Measurements from ENCODE around the gene C5orf58. TPM values are rescaled to one million over a fixed set of nuclear protein-coding genes. Genes with fewer than 3 reads are reported as not detected.

C5orf58 gene
- total RNA-seq, 1 donor from 2014 or later, result not detected

GRCh38 chr5:170206958-170207357, 25.8 kb upstream of the C5orf58 start:
- intact Hi-C loops (cut with micrococcal nuclease), result no loop called here
- H3K9me3 Mint-ChIP-seq, result no peaks in the 10 kb centered on the region
- no peaks in the 10 kb centered on the region for H3K36me3 Mint-ChIP-seq (ENCODE audit: low read depth)
- H3K27me3 Mint-ChIP-seq (ENCODE audit: insufficient read depth), result peaks cover 41% of the 10 kb centered on the region
- DNase-seq (ENCODE audit: low spot score), result no peak
- H3K4me3 Mint-ChIP-seq, result no peak overlapping the region
- no peaks in the 10 kb centered on the region for H3K4me1 Mint-ChIP-seq (ENCODE audit: low read depth)
- H3K27ac Mint-ChIP-seq, result no peak overlapping the region

DNA sequence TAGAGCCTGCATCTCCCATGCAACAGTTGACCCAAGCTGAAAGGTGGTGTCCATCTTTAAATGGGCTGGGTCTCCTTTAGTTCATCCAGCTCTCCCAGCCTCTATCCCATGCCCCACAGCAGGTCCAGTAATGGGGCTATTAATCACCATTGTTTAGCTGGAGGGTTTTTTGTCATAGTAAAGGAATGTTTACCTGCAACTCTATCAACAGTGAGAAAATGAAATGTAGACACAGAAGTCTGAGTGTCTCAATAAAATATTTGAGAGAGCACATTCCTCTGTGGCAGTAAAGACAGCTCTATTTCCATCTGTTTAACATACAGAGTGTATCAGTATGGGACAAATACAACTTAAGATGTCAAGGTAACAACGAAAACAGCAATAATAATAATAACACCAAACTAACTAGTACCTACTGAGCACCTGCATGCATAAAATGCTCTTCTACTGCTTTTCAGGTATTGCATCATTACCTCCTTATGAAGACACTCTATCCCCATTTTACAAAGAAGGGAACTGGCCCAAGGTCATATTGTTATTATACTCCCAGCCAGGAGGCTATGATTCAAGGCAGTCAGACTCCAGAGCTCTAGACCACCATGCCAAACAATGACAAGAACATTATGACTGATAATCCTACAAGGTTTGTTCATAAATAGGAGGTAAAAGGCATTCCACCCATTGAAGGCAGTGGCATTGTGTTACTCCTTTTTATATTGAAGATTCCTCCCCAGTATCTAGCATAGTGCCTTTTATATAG, 21.0 kb upstream of the C5orf58 start:
- intact Hi-C loops (cut with micrococcal nuclease), result no loop called here
- H3K36me3 Mint-ChIP-seq (ENCODE audit: low read depth), result no peaks in the 10 kb centered on the region

DNA sequence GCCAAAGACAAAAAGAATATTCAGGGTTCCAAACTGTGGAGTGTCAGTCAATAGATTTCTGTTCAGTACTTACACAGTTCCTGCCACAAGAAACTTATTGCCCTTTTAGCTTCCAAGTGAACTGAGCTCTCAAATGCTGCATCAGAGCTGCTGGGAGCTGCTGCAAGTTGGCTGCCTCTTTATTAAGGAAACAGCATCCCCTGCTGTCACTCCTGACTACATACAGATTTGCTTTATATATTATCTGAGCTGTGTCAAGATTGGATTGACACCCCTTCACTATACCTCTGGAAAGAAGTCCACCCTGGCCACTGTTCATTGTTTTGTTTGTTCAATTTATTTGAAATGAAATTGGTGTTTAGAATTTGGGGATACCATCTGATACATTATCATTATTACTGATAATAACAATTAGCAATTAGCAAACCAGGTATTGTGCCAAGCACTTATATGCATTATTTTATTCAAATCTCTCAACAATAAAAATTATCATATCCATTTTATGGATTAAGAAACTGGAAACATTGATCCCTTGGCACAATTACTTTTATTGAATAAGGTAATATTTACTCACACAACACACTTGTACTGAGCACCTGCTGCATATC, 16.4 kb upstream of the C5orf58 start:
- Mint-ChIP-seq H3K27ac (no peak overlapping the region), H3K9me3 (no peaks in the 10 kb centered on the region), H3K36me3 (ENCODE audit: low read depth) (no peaks in the 10 kb centered on the region), H3K27me3 (ENCODE audit: insufficient read depth) (peaks cover 9% of the 10 kb centered on the region), H3K4me3 (no peak overlapping the region), H3K4me1 (ENCODE audit: low read depth) (no peaks in the 10 kb centered on the region)
- no peak for DNase-seq (ENCODE audit: low spot score)
- intact Hi-C loops (cut with micrococcal nuclease), result loop anchor here (1.0 kb wide), 1 partner anchor 116 kb away; no protein-coding TSS in a partner anchor

More for the DNA sequence above, 21.0 kb upstream of the C5orf58 start:
- no peak for DNase-seq (ENCODE audit: low spot score)
- Mint-ChIP-seq H3K27ac (no peak overlapping the region), H3K4me3 (no peak overlapping the region), H3K27me3 (ENCODE audit: insufficient read depth) (peaks cover 36% of the 10 kb centered on the region), H3K4me1 (ENCODE audit: low read depth) (no peaks in the 10 kb centered on the region), H3K9me3 (no peaks in the 10 kb centered on the region)

- Mint-ChIP-seq H3K27me3 (ENCODE audit: insufficient read depth) (peaks cover 9% of the 10 kb centered on the region), H3K4me1 (ENCODE audit: low read depth) (no peaks in the 10 kb centered on the region), H3K27ac (no peak overlapping the region), H3K4me3 (no peak overlapping the region), H3K9me3 (no peaks in the 10 kb centered on the region), H3K36me3 (ENCODE audit: low read depth) (no peaks in the 10 kb centered on the region)
- DNase-seq (ENCODE audit: low spot score), result no peak
- intact Hi-C loops (cut with micrococcal nuclease), result no loop called here
Measured at GRCh38 chr5:170217831-170218230, 15.0 kb upstream of the C5orf58 start.

DNA sequence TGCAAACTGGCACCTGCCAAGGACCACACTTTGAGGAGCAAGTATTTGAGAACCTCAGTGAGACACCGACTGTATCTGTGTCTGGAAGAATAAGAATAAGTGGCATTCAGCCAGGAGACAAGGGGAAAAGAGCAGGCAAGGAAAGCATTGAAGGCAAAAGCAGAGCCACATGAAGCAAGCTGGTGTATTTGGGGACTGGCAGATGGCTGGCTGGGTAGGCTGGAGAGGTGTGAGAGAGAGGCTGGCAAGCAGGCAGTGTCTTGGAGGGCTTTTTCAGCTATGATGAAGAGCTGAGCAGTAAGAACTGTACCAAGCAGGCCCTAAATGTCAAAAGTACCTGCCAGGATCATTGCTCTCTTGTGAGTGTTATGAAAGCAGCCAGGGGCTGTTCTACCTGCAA, 14.1 kb upstream of the C5orf58 start:
- Mint-ChIP-seq H3K4me1 (ENCODE audit: low read depth) (no peaks in the 10 kb centered on the region), H3K9me3 (no peaks in the 10 kb centered on the region), H3K36me3 (ENCODE audit: low read depth) (no peaks in the 10 kb centered on the region), H3K4me3 (no peak overlapping the region), H3K27me3 (ENCODE audit: insufficient read depth) (peaks cover 9% of the 10 kb centered on the region), H3K27ac (no peak overlapping the region)
- no peak for DNase-seq (ENCODE audit: low spot score)
- intact Hi-C loops (cut with micrococcal nuclease), result no loop called here

GRCh38 chr5:170219615-170220014, 13.2 kb upstream of the C5orf58 start:
- Mint-ChIP-seq H3K4me3 (no peak overlapping the region), H3K27me3 (ENCODE audit: insufficient read depth) (peaks cover 5% of the 10 kb centered on the region), H3K9me3 (no peaks in the 10 kb centered on the region), H3K36me3 (ENCODE audit: low read depth) (no peaks in the 10 kb centered on the region), H3K4me1 (ENCODE audit: low read depth) (no peaks in the 10 kb centered on the region), H3K27ac (no peak overlapping the region)
- intact Hi-C loops (cut with micrococcal nuclease), result no loop called here
- no peak for DNase-seq (ENCODE audit: low spot score)

GRCh38 chr5:170220191-170220590, 12.6 kb upstream of the C5orf58 start:
- Mint-ChIP-seq H3K27ac (no peak overlapping the region), H3K9me3 (no peaks in the 10 kb centered on the region), H3K36me3 (ENCODE audit: low read depth) (no peaks in the 10 kb centered on the region), H3K27me3 (ENCODE audit: insufficient read depth) (peaks cover 6% of the 10 kb centered on the region), H3K4me3 (no peak overlapping the region), H3K4me1 (ENCODE audit: low read depth) (no peaks in the 10 kb centered on the region)
- intact Hi-C loops (cut with micrococcal nuclease), result no loop called here
- no peak for DNase-seq (ENCODE audit: low spot score)

DNA sequence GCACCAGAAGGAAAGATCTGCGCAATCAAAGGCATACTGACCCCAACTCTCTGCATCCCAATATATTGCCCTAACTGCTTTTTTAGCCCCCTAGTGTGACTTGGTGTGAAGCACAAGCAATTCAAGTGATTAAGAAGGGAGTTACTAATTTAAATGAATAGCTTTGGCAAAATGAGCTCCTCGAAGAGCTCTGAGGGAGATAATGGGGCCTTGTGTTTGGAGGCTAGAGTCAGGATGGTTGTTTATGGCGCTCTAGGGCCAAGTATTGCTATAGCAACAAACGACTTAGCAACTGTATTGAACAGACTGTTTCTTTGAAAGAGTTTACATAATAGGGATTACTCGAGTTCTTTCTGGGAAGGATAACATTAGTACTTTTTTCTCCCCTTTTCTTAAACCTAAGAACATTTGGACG, 11.5 kb upstream of the C5orf58 start:
- Mint-ChIP-seq H3K4me1 (ENCODE audit: low read depth) (peaks cover 5% of the 10 kb centered on the region), H3K9me3 (no peaks in the 10 kb centered on the region), H3K36me3 (ENCODE audit: low read depth) (peaks cover 4% of the 10 kb centered on the region), H3K27ac (no peak overlapping the region), H3K27me3 (ENCODE audit: insufficient read depth) (peaks cover 2% of the 10 kb centered on the region), H3K4me3 (no peak overlapping the region)
- no peak for DNase-seq (ENCODE audit: low spot score)
- intact Hi-C loops (cut with micrococcal nuclease), result no loop called here

DNA sequence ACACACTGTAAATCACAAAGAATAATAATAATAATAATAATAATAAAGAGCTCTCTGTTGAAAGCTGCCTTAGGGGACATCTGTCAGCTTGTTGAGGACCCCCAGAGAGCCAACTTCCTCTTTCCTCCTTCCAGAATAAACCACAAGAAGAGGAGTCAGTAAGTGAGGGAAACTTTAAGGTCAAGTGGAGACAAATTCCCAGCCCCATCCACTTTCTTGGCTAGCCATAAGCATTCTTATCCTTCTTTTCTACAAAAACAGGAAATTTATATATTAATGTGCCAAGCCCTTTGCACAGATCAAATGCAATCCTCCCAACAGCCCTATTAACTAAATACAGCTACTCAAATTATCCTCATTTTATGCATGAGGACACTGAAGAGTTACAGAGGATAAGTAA, 9.4 kb upstream of the C5orf58 start:
- peaks cover 2% of the 10 kb centered on the region for H3K27me3 Mint-ChIP-seq (ENCODE audit: insufficient read depth)
- intact Hi-C loops (cut with micrococcal nuclease), result no loop called here
- peaks cover 5% of the 10 kb centered on the region for H3K4me1 Mint-ChIP-seq (ENCODE audit: low read depth)
- no peak for DNase-seq (ENCODE audit: low spot score)
- H3K4me3 Mint-ChIP-seq, result no peak overlapping the region
- H3K36me3 Mint-ChIP-seq (ENCODE audit: low read depth), result peaks cover 4% of the 10 kb centered on the region
- H3K9me3 Mint-ChIP-seq, result no peaks in the 10 kb centered on the region
- H3K27ac Mint-ChIP-seq, result no peak overlapping the region

GRCh38 chr5:170223906-170224305, 8.9 kb upstream of the C5orf58 start:
- Mint-ChIP-seq H3K9me3 (no peaks in the 10 kb centered on the region), H3K4me3 (no peak overlapping the region), H3K4me1 (ENCODE audit: low read depth) (peaks cover 5% of the 10 kb centered on the region), H3K27me3 (ENCODE audit: insufficient read depth) (peaks cover 2% of the 10 kb centered on the region), H3K36me3 (ENCODE audit: low read depth) (peaks cover 4% of the 10 kb centered on the region), H3K27ac (no peak overlapping the region)
- DNase-seq (ENCODE audit: low spot score), result no peak
- intact Hi-C loops (cut with micrococcal nuclease), result no loop called here

- intact Hi-C loops (cut with micrococcal nuclease), result loop anchor here (1.0 to 5.0 kb wide), 5 partner anchors 43 to 397 kb away; no protein-coding TSS in a partner anchor
- Mint-ChIP-seq H3K27ac (peak overlapping the region; percentile 55), H3K27me3 (ENCODE audit: insufficient read depth) (peaks cover 2% of the 10 kb centered on the region), H3K9me3 (no peaks in the 10 kb centered on the region), H3K4me3 (no peak overlapping the region), H3K4me1 (ENCODE audit: low read depth) (peaks cover 5% of the 10 kb centered on the region), H3K36me3 (ENCODE audit: low read depth) (peaks cover 4% of the 10 kb centered on the region)
- DNase-seq (ENCODE audit: low spot score), result peak; percentile 62
Measured at GRCh38 chr5:170225326-170226128, 7.3 kb upstream of the C5orf58 start.

DNA sequence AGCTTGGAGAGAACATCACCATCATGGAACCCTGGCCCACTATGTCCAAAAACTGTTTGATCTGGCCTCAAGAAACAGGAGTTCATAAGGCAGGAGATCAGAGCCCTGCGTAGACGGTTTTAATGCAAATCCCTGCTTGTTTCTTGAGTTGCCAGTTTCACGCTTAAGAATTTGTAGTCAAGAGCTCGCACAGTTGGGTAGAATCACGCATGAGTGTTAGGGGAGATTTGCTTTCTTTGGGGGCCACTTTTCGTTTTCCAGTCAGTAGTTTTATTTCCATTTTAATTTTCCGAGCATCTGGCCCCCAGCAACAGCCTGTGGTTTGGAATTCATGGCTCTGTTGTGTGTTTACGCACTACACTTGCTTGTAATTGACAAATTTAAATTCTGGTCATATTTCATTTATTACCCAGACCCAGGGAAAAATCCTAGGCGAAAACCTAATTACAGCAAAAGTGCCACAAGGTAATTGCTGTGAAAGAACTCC, 6.6 kb upstream of the C5orf58 start:
- Mint-ChIP-seq H3K27me3 (ENCODE audit: insufficient read depth) (peaks cover 2% of the 10 kb centered on the region), H3K9me3 (no peaks in the 10 kb centered on the region), H3K4me1 (ENCODE audit: low read depth) (peaks cover 5% of the 10 kb centered on the region), H3K36me3 (ENCODE audit: low read depth) (peaks cover 4% of the 10 kb centered on the region), H3K27ac (peak overlapping the region; percentile 55), H3K4me3 (no peak overlapping the region)
- DNase-seq (ENCODE audit: low spot score), result no peak
- intact Hi-C loops (cut with micrococcal nuclease), result loop anchor here (1.0 to 5.0 kb wide), 5 partner anchors 42 to 396 kb away; no protein-coding TSS in a partner anchor
